NCI-H1694 treated with DMSO at 0.1 percent for 48 hours (cell line): ENCODE results near the gene SYT15.
"Not testable (repeated sequence)": the region's sequence is repeated elsewhere in the genome, so short reads cannot be mapped to it uniquely, and the experiment has no call there.

Source experiments
- DNase-seq: peaks from one replicate; lab custom pipeline; 2025; lab: John Stamatoyannopoulos, UW

The SYT15 gene

GRCh38 chr10:46556515-46557318, 22.2 kb upstream of the SYT15 start, which contains the start of gene GPRIN2:
TSS of gene GPRIN2 (minus strand) at chr10:46556658. CDS start at chr10:46550736, 5,922 bp downstream.
- DNase-seq: no peak

- no peak for DNase-seq
Observed at GRCh38 chr10:46557319-46558121, 21.4 kb upstream of the SYT15 start.

- no peak for DNase-seq
Observed at GRCh38 chr10:46558122-46558391, 20.9 kb upstream of the SYT15 start.

GRCh38 chr10:46558392-46559185, 20.3 kb upstream of the SYT15 start:
- DNase-seq: no peak

- no peak for DNase-seq
Observed at GRCh38 chr10:46559231-46559671, 19.7 kb upstream of the SYT15 start.

- no peak for DNase-seq
Observed at GRCh38 chr10:46560381-46560780, 18.5 kb upstream of the SYT15 start.

GRCh38 chr10:46560952-46561351, 18.0 kb upstream of the SYT15 start:
- DNase-seq: no peak

GRCh38 chr10:46565591-46566332, 13.2 kb upstream of the SYT15 start:
- peak; percentile 55 for DNase-seq

GRCh38 chr10:46567151-46567550, 11.8 kb upstream of the SYT15 start:
- not testable (repeated sequence) for DNase-seq

- DNase-seq: not testable (repeated sequence)
Observed at GRCh38 chr10:46570655-46571054, 8.3 kb upstream of the SYT15 start.

- not testable (repeated sequence) for DNase-seq
Observed at GRCh38 chr10:46572765-46573164, 6.2 kb upstream of the SYT15 start.

GRCh38 chr10:46573314-46573713, 5.6 kb upstream of the SYT15 start:
- DNase-seq: not testable (repeated sequence)

GRCh38 chr10:46573884-46574283, 5.0 kb upstream of the SYT15 start:
- not testable (repeated sequence) for DNase-seq

- not testable (repeated sequence) for DNase-seq
Observed at GRCh38 chr10:46577624-46578473, 1.1 kb upstream of the SYT15 start.

- not testable (repeated sequence) for DNase-seq
Observed at GRCh38 chr10:46579378-46579777, 450 bp downstream of the SYT15 start.

- not testable (repeated sequence) for DNase-seq
Observed at GRCh38 chr10:46581997-46582396, 3.1 kb downstream of the SYT15 start.

- not testable (repeated sequence) for DNase-seq
Observed at GRCh38 chr10:46582568-46582967, 3.6 kb downstream of the SYT15 start.

GRCh38 chr10:46584196-46584595, 5.3 kb downstream of the SYT15 start:
- DNase-seq: not testable (repeated sequence)

- DNase-seq: not testable (repeated sequence)
Observed at GRCh38 chr10:46585246-46585645, 6.3 kb downstream of the SYT15 start.

- DNase-seq: not testable (repeated sequence)
Observed at GRCh38 chr10:46587546-46587945, 8.6 kb downstream of the SYT15 start.

GRCh38 chr10:46588221-46588620, 9.3 kb downstream of the SYT15 start:
- not testable (repeated sequence) for DNase-seq
